Gastroesophageal sphincter (tissue), 4 donors: Measurements from ENCODE around the gene NPHP4. TPM values are rescaled to one million over a fixed set of nuclear protein-coding genes. Genes with fewer than 3 reads are reported as not detected.

Experiments used
- ATAC-seq: fragments of 150-250 bp; one replicate; pipeline ENCODE4 v1.9.1; 2016; ENCODE audit warnings: mild to moderate bottlenecking, moderate library complexity
- H3K27ac ChIP-seq, 4 donors: fragments of 200-600 bp; sonication (generic) in 3 of 4; 1 replicate in 3 of 4; 2 replicates in 1 of 4; pipeline ENCODE4 v1.5.1; 2016 to 2019
- H3K27me3 ChIP-seq: fragments of 200-600 bp; sonication (generic); one replicate; pipeline ENCODE4 v1.5.1; 2019
- H3K36me3 ChIP-seq, 2 donors: fragments of 200-600 bp; sonication (generic); one replicate each; pipeline ENCODE4 v1.5.1; 2019; ENCODE audit warnings: control low read depth in 1 of 2
- H3K4me1 ChIP-seq, 3 donors: fragments of 200-600 bp; sonication (generic); 1 replicate in 2 of 3; 2 replicates in 1 of 3; pipeline ENCODE4 v1.5.1; 2016 to 2019; ENCODE audit warnings: control low read depth in 2 of 3
- H3K4me3 ChIP-seq, 2 donors: fragments of 200-600 bp; sonication (generic); one replicate each; pipeline ENCODE4 v1.5.1; 2019; ENCODE audit warnings: mild to moderate bottlenecking in 1 of 2, moderate library complexity in 1 of 2
- H3K9me3 ChIP-seq, 3 donors: fragments of 200-600 bp; sonication (generic); one replicate each; pipeline ENCODE4 v1.5.1; 2017 to 2019; ENCODE audit warnings: control low read depth in 2 of 3
- EP300 ChIP-seq: sonication (generic); formaldehyde crosslinking; IDR thresholded peaks from one replicate; pipeline ENCODE4 v1.6.1; 2017; ENCODE audit warnings: antibody characterized with exemption, mild to moderate bottlenecking
- POLR2A ChIP-seq, 2 donors: fragments of 450-650 bp; IDR thresholded peaks; one replicate each; pipeline ENCODE4 v1.6.1; 2017; ENCODE audit warnings: antibody characterized with exemption in 2 of 2, mild to moderate bottlenecking in 2 of 2, moderate library complexity in 1 of 2
- POLR2AphosphoS5 ChIP-seq: sonication (generic); formaldehyde crosslinking; IDR thresholded peaks from one replicate; pipeline ENCODE4 v1.6.1; 2017; ENCODE audit warnings: antibody characterized with exemption
- WGBS, 2 donors: methylation state at CpG; one replicate each; pipeline ENCODE4 v1.1.5; 2018; ENCODE audit warnings: low coverage in 1 of 2; 5-methylcytosine and 5-hydroxymethylcytosine counted together
- total RNA-seq, 4 donors: library from RNA; depleted of rRNA; stranded (reverse); fragments of >200 nt; gene quantifications; one replicate each; pipeline ENCODE4 v1.1.0, GENCODE V29; 2016
- TF ChIP-seq, protein P1 (sequence below), 4 experiments: fragments of 200-600 bp in 2 of 4; fragments of 450-650 bp in 2 of 4; sonication (generic) in 1 of 4; IDR thresholded peaks; one replicate each; pipeline ENCODE4 v1.5.1; 2017 to 2019; ENCODE audit warnings: antibody characterized with exemption in 4 of 4, mild to moderate bottlenecking in 2 of 4, moderate library complexity in 2 of 4

Gene NPHP4
- total RNA-seq, 4 donors from 2014 or later, result 5.7 to 9.7 (median 6.2) TPM

DNA sequence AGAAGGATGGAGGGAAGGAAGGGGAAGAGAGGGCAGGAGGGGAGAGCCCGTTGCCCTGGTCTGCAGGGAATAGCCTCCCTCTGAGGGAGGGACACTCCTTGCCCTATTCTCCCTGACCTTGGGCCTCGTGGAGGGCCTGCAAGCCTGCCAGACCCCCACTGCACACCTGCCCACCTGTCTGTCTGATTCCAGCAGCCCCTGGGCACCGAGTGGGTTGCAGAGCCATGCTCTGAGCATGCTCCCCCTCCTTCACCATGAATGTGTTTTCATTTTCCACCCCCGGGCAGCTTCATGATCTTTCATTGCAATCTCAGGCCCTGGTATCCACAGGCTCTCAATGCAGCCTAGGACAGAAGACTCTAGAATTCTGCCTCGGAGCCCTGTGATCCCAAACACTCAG, 5.1 kb upstream of the NPHP4 start:
- H3K27me3 ChIP-seq, result no peaks in the 10 kb centered on the region
- 63 to 70% methylated on average over 2 to 4 of the region's 5 CpGs for WGBS, 2 donors
- H3K36me3 ChIP-seq, result peaks cover 0 to 6% of the 10 kb centered on the region in 2 donors
- H3K9me3 ChIP-seq, result no peaks in the 10 kb centered on the region
- ATAC-seq, result no peak
- H3K4me1 ChIP-seq, result peaks cover 0 to 19% (median 9%) of the 10 kb centered on the region in 3 donors
- no peak overlapping the region for H3K4me3 ChIP-seq
- no peak overlapping the region for H3K27ac ChIP-seq
- no peak for TF ChIP-seq EP300
- TF ChIP-seq, protein P1, sequence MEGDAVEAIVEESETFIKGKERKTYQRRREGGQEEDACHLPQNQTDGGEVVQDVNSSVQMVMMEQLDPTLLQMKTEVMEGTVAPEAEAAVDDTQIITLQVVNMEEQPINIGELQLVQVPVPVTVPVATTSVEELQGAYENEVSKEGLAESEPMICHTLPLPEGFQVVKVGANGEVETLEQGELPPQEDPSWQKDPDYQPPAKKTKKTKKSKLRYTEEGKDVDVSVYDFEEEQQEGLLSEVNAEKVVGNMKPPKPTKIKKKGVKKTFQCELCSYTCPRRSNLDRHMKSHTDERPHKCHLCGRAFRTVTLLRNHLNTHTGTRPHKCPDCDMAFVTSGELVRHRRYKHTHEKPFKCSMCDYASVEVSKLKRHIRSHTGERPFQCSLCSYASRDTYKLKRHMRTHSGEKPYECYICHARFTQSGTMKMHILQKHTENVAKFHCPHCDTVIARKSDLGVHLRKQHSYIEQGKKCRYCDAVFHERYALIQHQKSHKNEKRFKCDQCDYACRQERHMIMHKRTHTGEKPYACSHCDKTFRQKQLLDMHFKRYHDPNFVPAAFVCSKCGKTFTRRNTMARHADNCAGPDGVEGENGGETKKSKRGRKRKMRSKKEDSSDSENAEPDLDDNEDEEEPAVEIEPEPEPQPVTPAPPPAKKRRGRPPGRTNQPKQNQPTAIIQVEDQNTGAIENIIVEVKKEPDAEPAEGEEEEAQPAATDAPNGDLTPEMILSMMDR (IDR thresholded peaks at IDR 0.05), result no peak
- TF ChIP-seq POLR2AphosphoS5, result no peak
- no peak for TF ChIP-seq POLR2A (IDR thresholded peaks at IDR 0.05)

DNA sequence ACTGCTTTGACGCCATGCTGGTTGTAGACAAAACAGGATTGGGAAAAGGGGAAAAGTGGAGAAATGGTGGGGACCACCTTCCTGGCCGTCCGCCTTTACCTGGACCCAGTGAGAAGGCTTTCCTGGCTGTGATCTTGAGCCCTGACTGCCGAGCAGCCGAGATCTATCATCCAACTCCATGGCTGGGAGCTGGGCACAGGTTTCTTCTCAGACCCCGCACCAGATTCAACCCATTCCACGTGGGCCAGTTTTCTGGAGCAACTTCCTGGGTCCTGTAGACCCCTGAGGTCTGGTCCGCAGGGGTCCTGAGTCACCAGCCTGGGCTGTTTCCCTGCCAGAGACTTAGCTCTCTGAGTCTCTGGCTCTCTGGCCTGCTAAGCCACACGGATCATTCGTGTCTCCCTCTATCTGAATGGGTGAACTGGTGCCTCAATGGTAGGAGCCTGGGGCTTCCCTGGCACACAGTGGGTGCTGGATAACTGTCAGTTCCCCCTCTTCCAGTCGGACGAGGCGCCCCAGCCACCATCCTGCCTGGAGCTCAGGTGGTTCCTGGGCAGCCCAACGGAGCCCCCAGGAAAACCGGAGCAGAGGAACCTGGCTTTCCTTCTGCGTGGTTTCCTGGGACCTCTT, 4.5 kb upstream of the NPHP4 start:
- H3K36me3 ChIP-seq, result peaks cover 0 to 6% of the 10 kb centered on the region in 2 donors
- WGBS, 2 donors, result 79 to 94% methylated on average over 3 to 7 of the region's 16 CpGs
- H3K4me3 ChIP-seq, result no peak overlapping the region
- ATAC-seq, result no peak
- H3K9me3 ChIP-seq, result no peaks in the 10 kb centered on the region
- H3K27ac ChIP-seq, result no peak overlapping the region
- H3K27me3 ChIP-seq, result no peaks in the 10 kb centered on the region
- peaks cover 0 to 19% (median 9%) of the 10 kb centered on the region in 3 donors for H3K4me1 ChIP-seq
- no peak for TF ChIP-seq EP300
- TF ChIP-seq POLR2AphosphoS5, result no peak
- no peak for TF ChIP-seq POLR2A (IDR thresholded peaks at IDR 0.05)
- TF ChIP-seq, protein P1 (IDR thresholded peaks at IDR 0.05), result no peak

DNA sequence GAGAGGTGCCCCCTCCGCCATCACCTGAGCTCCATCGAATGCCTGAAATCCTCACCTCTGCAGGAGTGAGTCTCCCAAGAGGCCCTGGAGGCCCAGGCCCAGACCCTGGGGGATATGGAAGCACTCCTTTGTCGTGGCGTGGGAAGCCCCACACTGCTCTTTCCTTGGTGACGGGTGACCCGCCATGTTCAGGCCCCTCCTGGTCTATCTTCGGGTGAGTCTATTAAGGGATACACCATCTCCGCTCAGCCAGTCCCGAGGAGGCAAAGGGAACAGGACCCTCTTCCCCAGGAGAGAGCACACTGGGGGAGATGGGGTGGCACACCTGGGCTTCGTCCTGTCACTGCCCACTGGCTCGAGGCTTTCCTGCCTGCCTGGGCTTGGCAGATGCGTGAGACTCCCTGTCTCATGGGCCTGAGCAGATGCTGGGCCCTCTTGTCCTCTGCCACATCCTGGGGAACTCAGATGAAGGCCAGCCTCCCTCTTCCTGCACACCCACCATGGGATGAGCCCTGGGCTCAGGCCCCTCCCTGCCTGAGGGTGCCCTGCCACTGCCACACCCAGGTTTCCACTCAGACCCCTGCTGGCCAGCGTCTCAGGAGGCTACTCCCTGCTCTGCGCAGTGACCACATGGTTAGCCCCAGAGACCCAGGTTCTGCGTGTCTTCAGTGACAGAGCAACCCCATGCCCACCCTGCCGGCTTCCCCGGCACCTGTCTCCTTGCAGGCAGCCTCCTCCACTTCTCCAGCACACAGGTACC, 3.8 kb upstream of the NPHP4 start:
- no peak overlapping the region for H3K27ac ChIP-seq
- WGBS, 2 donors, result 83% methylated on average over 1 of the region's 17 CpGs; no CpG with 5 or more reads in 1 of the 2 donors
- H3K4me1 ChIP-seq, result peaks cover 0 to 24% (median 11%) of the 10 kb centered on the region in 3 donors
- TF ChIP-seq POLR2AphosphoS5, result no peak
- TF ChIP-seq POLR2A (IDR thresholded peaks at IDR 0.05), result no peak
- TF ChIP-seq, protein P1 (IDR thresholded peaks at IDR 0.05), result no peak
- TF ChIP-seq EP300, result no peak
- H3K36me3 ChIP-seq, result peaks cover 0 to 6% of the 10 kb centered on the region in 2 donors
- H3K9me3 ChIP-seq, result no peaks in the 10 kb centered on the region
- ATAC-seq, result no peak
- H3K27me3 ChIP-seq, result no peaks in the 10 kb centered on the region
- H3K4me3 ChIP-seq, result no peak overlapping the region

DNA sequence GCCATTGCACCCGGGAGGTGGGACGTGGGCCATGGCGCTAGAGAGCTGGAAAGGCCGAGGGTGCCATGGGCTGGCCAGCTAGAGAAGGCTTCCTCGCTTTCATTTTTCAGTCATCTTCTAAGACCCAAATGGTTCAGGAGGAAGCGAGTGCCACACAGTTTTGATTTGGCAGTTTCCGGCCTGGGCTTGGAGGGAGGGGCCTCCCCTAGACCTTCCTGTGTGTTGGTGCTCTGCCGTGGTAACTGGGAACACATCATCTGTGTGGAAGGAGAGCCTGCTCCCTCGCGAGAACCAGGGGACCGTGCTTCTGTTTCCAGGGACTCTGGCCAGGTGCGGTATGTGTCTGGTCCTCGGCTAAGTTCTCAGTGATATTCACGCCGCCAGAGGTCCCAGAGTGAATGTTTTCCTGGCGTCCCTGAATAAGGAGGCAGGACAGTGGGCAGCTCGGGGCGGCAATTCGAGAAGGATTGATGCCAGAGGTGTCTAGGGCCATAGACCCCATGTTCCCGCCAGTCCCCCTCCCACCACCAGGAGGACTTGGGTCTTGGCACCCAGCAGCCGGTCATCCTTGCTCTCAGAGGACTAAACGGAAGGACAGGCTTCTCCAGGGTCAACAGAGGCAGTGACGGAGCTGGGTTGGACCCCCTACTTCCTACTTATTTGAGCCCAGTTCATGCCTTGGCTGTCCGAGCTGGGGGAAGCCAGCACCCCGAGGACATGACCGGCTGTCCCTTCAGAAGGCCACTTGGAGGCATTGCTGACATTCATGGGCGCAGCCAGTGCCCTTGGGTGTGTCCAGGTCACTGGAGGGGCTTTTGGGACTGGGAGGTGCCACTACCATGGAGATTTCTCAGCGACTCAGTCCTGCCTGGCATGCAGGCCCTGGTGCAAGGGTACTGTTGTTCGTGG, 2.7 kb upstream of the NPHP4 start:
- H3K27me3 ChIP-seq, result no peaks in the 10 kb centered on the region
- 83 to 91% methylated on average over 4 to 7 of the region's 29 CpGs for WGBS, 2 donors
- H3K4me3 ChIP-seq, result no peak overlapping the region
- peaks cover 0 to 6% of the 10 kb centered on the region in 2 donors for H3K36me3 ChIP-seq
- H3K27ac ChIP-seq, result no peak overlapping the region
- no peak for TF ChIP-seq POLR2A (IDR thresholded peaks at IDR 0.05)
- TF ChIP-seq, protein P1 (IDR thresholded peaks at IDR 0.05), result no peak
- no peaks in the 10 kb centered on the region for H3K9me3 ChIP-seq
- no peak for ATAC-seq
- H3K4me1 ChIP-seq, result peaks cover 0 to 33% (median 17%) of the 10 kb centered on the region in 3 donors
